OCI-LY1 (cell line): ENCODE results near the gene DNAH9.

ENCODE experiments used
- H2AFZ ChIP-seq: fragments of 200-600 bp; sonication (generic), shearing (Covaris generic); 2 replicates; pipeline ENCODE4 v1.6.0; 2014; ENCODE audit warnings: antibody characterized with exemption, mild to moderate bottlenecking, low read length
- H3F3A ChIP-seq: fragments of 200-600 bp; sonication (generic), shearing (Covaris generic); 2 replicates; pipeline ENCODE4 v1.6.0; 2014; ENCODE audit warnings: mild to moderate bottlenecking, antibody characterized with exemption, low read length, moderate library complexity; ENCODE audit not compliant: insufficient read depth
- H3K27ac ChIP-seq: fragments of 200-600 bp; sonication (generic); 2 replicates; pipeline ENCODE4 v1.5.1; 2014; ENCODE audit warnings: low read length, mixed run types, mild to moderate bottlenecking, low read depth; ENCODE audit not compliant: poor library complexity, severe bottlenecking
- H3K27me3 ChIP-seq: fragments of 200-600 bp; sonication (generic); 2 replicates; pipeline ENCODE4 v1.6.0; 2014; ENCODE audit warnings: antibody characterized with exemption, mild to moderate bottlenecking, low read length, moderate library complexity; ENCODE audit not compliant: insufficient read depth
- H3K36me3 ChIP-seq: fragments of 200-600 bp; sonication (generic); 2 replicates; pipeline ENCODE4 v1.6.1; 2014; ENCODE audit warnings: mild to moderate bottlenecking, antibody characterized with exemption, low read length, moderate library complexity, mixed read lengths; ENCODE audit not compliant: insufficient read depth
- H3K4me1 ChIP-seq: fragments of 200-600 bp; sonication (generic); 2 replicates; pipeline ENCODE4 v1.5.1; 2014; ENCODE audit warnings: mild to moderate bottlenecking, low read length, moderate library complexity; ENCODE audit not compliant: insufficient read depth, severe bottlenecking
- H3K4me2 ChIP-seq: fragments of 200-600 bp; sonication (generic), shearing (Covaris generic); 2 replicates; pipeline ENCODE4 v1.6.1; 2014; ENCODE audit warnings: low read length
- H3K4me3 ChIP-seq: fragments of 200-600 bp; sonication (generic); 2 replicates; pipeline ENCODE4 v1.5.1; 2014; ENCODE audit warnings: low read length, low read depth, mild to moderate bottlenecking, mixed read lengths; ENCODE audit not compliant: poor library complexity, severe bottlenecking
- H3K79me2 ChIP-seq: fragments of 200-600 bp; shearing (Covaris generic); 2 replicates; pipeline ENCODE4 v1.6.1; 2016; ENCODE audit warnings: mixed run types, low read length, mixed read lengths; ENCODE audit not compliant: insufficient read depth
- H3K9ac ChIP-seq: fragments of 200-600 bp; sonication (generic), shearing (Covaris generic); 2 replicates; pipeline ENCODE4 v1.6.1; 2014; ENCODE audit warnings: mild to moderate bottlenecking, low read length, mixed read lengths
- H3K9me2 ChIP-seq: fragments of 200-600 bp; sonication (generic), shearing (Covaris generic); 2 replicates; pipeline ENCODE4 v1.6.1; 2014; ENCODE audit warnings: low read depth, mild to moderate bottlenecking, low read length, mixed read lengths
- H3K9me3 ChIP-seq: fragments of 200-600 bp; shearing (Covaris generic); 2 replicates; pipeline ENCODE4 v1.6.1; 2014; ENCODE audit warnings: low read length, mixed read lengths
- H4K20me1 ChIP-seq: fragments of 200-600 bp; sonication (generic), shearing (Covaris generic); 2 replicates; pipeline ENCODE4 v1.6.0; 2016; ENCODE audit warnings: mild to moderate bottlenecking, low read length; ENCODE audit not compliant: insufficient read depth
- EZH2 ChIP-seq: fragments of 200-600 bp; sonication (generic), shearing (Covaris generic); IDR thresholded peaks from 2 replicates; pipeline ENCODE4 v1.8.0; 2017; ENCODE audit warnings: borderline replicate concordance, mixed run types, mild to moderate bottlenecking, antibody characterized with exemption, low read length, moderate library complexity, mixed read lengths
- TF ChIP-seq, protein P1 (sequence below): fragments of 200-600 bp; sonication (generic), shearing (Covaris generic); IDR thresholded peaks from 2 replicates; pipeline ENCODE4 v1.5.1; 2017; ENCODE audit warnings: mild to moderate bottlenecking, antibody characterized with exemption, low read length, moderate library complexity, mixed read lengths

DNAH9 gene

GRCh38 chr17:11628831-11629230, 30.6 kb downstream of the DNAH9 start:
- Histone ChIP-seq H4K20me1 (no peaks in the 10 kb centered on the region), H3K4me2 (no peak overlapping the region), H3K79me2 (no peaks in the 10 kb centered on the region), H3K4me3 (no peak overlapping the region), H3K9me3 (no peaks in the 10 kb centered on the region), H3F3A (no peaks in the 10 kb centered on the region), H3K27me3 (peaks cover 4% of the 10 kb centered on the region; the same call in 1 of the 2 replicates), H3K9me2 (no peaks in the 10 kb centered on the region), H3K4me1 (no peaks in the 10 kb centered on the region), H3K9ac (no peak overlapping the region), H2AFZ (no peak overlapping the region), H3K36me3 (no peaks in the 10 kb centered on the region), H3K27ac (no peak overlapping the region)
- TF ChIP-seq, protein P1, sequence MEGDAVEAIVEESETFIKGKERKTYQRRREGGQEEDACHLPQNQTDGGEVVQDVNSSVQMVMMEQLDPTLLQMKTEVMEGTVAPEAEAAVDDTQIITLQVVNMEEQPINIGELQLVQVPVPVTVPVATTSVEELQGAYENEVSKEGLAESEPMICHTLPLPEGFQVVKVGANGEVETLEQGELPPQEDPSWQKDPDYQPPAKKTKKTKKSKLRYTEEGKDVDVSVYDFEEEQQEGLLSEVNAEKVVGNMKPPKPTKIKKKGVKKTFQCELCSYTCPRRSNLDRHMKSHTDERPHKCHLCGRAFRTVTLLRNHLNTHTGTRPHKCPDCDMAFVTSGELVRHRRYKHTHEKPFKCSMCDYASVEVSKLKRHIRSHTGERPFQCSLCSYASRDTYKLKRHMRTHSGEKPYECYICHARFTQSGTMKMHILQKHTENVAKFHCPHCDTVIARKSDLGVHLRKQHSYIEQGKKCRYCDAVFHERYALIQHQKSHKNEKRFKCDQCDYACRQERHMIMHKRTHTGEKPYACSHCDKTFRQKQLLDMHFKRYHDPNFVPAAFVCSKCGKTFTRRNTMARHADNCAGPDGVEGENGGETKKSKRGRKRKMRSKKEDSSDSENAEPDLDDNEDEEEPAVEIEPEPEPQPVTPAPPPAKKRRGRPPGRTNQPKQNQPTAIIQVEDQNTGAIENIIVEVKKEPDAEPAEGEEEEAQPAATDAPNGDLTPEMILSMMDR: no peak
- no peak for TF ChIP-seq EZH2

DNA sequence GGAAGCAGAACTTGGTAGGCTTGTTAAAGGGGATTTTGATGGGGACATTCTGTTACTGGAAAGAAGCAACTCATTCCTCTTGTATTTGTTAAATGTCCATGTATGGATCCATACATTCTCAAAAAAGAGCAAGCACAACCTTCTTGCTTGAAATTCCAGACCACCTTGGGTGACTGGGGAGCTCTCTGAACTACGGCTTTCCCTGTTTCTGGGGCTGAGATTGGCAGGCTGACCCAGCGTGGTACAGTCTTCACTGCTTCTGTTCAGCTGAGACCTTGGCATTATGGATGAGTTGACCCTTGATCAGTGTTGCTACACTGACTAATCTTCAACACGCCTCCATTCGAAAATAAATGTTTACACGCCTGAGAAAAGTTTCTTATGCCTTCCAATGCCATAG, 38.5 kb downstream of the DNAH9 start:
- no peak overlapping the region for H2AFZ ChIP-seq

GRCh38 chr17:11637796-11638195, 39.5 kb downstream of the DNAH9 start:
- no peak overlapping the region for H3K4me2 ChIP-seq
- H3K36me3 ChIP-seq: no peaks in the 10 kb centered on the region
- H3K27me3 ChIP-seq: no peaks in the 10 kb centered on the region
- H3K79me2 ChIP-seq: no peaks in the 10 kb centered on the region
- H3F3A ChIP-seq: no peaks in the 10 kb centered on the region
- H2AFZ ChIP-seq: no peak overlapping the region
- H4K20me1 ChIP-seq: no peaks in the 10 kb centered on the region
- H3K9ac ChIP-seq: no peak overlapping the region
- H3K4me3 ChIP-seq: no peak overlapping the region
- TF ChIP-seq EZH2: no peak
- TF ChIP-seq, protein P1: no peak
- H3K9me3 ChIP-seq: no peaks in the 10 kb centered on the region
- no peak overlapping the region for H3K27ac ChIP-seq
- H3K4me1 ChIP-seq: no peaks in the 10 kb centered on the region
- no peaks in the 10 kb centered on the region for H3K9me2 ChIP-seq

More for the DNA sequence above, 38.5 kb downstream of the DNAH9 start:
- H3K27ac ChIP-seq: no peak overlapping the region
- H3K9ac ChIP-seq: no peak overlapping the region
- H3K9me3 ChIP-seq: no peaks in the 10 kb centered on the region
- no peak overlapping the region for H3K4me2 ChIP-seq
- H3K4me3 ChIP-seq: no peak overlapping the region
- no peaks in the 10 kb centered on the region for H3K27me3 ChIP-seq
- no peaks in the 10 kb centered on the region for H3F3A ChIP-seq
- TF ChIP-seq, protein P1: no peak
- no peak for TF ChIP-seq EZH2
- no peaks in the 10 kb centered on the region for H3K4me1 ChIP-seq
- H3K79me2 ChIP-seq: no peaks in the 10 kb centered on the region
- H4K20me1 ChIP-seq: no peaks in the 10 kb centered on the region
- H3K9me2 ChIP-seq: no peaks in the 10 kb centered on the region
- no peaks in the 10 kb centered on the region for H3K36me3 ChIP-seq
